Measurements from ENCODE around the gene CA12. TPM values are rescaled to one million over a fixed set of nuclear protein-coding genes. Genes with fewer than 3 reads are reported as not detected.

Gene CA12
- total RNA-seq, 2 donors from 2014 or later = 1.2 to 2.1 TPM

DNA sequence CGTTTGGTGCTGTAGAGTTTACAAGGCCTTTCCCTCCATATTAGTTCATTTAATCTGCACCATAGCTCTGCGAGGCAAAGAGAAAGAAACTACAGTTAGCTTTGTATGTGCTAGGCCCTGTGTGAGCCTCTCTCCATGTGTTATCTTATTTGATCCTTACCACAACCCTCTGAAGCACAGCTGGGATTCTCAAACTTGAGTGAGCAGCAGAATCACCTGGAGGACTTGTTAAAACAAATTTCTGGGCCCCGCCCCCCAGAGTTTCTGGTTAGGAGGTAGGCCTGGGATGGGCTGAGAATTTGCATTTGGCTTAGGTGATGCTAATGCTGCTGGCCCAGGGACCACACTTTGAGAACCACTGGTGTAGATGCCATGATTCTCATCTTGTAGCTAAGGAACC is 12.3 kb downstream of the CA12 start:
- Mint-ChIP-seq H3K4me3 (no peak overlapping the region), H3K27ac (no peak overlapping the region)
- DNase-seq = peak; percentile 74

GRCh38 chr15:63368503-63368902 is 13.1 kb downstream of the CA12 start:
- Mint-ChIP-seq H3K4me3 (no peak overlapping the region), H3K9me3 (no peaks in the 10 kb centered on the region), H3K36me3 (ENCODE audit: low read depth) (no peaks in the 10 kb centered on the region), H3K4me1 (peaks cover 11% of the 10 kb centered on the region), H3K27me3 (ENCODE audit: insufficient read depth) (peaks cover 10% of the 10 kb centered on the region), H3K27ac (no peak overlapping the region)
- H3K4me1 ChIP-seq (ENCODE audit: control insufficient read depth, insufficient read depth, low read length) = no peaks in the 10 kb centered on the region
- no peaks in the 10 kb centered on the region for H3K9me3 ChIP-seq (ENCODE audit: control insufficient read depth, low read length)
- H3K9ac ChIP-seq (ENCODE audit: extremely low read depth, low read length, poor library complexity, severe bottlenecking) = no peak overlapping the region
- H3K4me3 ChIP-seq (ENCODE audit: low read length) = no peak overlapping the region
- H3K27me3 ChIP-seq (ENCODE audit: control insufficient read depth, insufficient read depth, low read length, poor library complexity, severe bottlenecking) = no peaks in the 10 kb centered on the region
- no peak for DNase-seq
- no peak overlapping the region for H3K27ac ChIP-seq (ENCODE audit: low read depth, low read length)
- TF ChIP-seq, protein P1, sequence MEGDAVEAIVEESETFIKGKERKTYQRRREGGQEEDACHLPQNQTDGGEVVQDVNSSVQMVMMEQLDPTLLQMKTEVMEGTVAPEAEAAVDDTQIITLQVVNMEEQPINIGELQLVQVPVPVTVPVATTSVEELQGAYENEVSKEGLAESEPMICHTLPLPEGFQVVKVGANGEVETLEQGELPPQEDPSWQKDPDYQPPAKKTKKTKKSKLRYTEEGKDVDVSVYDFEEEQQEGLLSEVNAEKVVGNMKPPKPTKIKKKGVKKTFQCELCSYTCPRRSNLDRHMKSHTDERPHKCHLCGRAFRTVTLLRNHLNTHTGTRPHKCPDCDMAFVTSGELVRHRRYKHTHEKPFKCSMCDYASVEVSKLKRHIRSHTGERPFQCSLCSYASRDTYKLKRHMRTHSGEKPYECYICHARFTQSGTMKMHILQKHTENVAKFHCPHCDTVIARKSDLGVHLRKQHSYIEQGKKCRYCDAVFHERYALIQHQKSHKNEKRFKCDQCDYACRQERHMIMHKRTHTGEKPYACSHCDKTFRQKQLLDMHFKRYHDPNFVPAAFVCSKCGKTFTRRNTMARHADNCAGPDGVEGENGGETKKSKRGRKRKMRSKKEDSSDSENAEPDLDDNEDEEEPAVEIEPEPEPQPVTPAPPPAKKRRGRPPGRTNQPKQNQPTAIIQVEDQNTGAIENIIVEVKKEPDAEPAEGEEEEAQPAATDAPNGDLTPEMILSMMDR (conservative IDR thresholded peaks at IDR 0.05) = no peak
- 95 to 96% methylated on average over 4 to 7 of the region's 7 CpGs for WGBS, 2 experiments (ENCODE audit: insufficient coverage in 1 of 2, insufficient read length in 1 of 2)
- no peaks in the 10 kb centered on the region for H3K36me3 ChIP-seq (ENCODE audit: control insufficient read depth, insufficient read depth, low read length)

More for the DNA sequence above, 12.3 kb downstream of the CA12 start:
- TF ChIP-seq, protein P1 (conservative IDR thresholded peaks at IDR 0.05) = no peak
- H3K36me3 Mint-ChIP-seq (ENCODE audit: low read depth) = no peaks in the 10 kb centered on the region
- H3K36me3 ChIP-seq (ENCODE audit: control insufficient read depth, insufficient read depth, low read length) = no peaks in the 10 kb centered on the region
- H3K9ac ChIP-seq (ENCODE audit: extremely low read depth, low read length, poor library complexity, severe bottlenecking) = no peak overlapping the region
- H3K4me1 Mint-ChIP-seq = peaks cover 11% of the 10 kb centered on the region
- H3K27ac ChIP-seq (ENCODE audit: low read depth, low read length) = no peak overlapping the region
- no peak overlapping the region for H3K4me3 ChIP-seq (ENCODE audit: low read length)
- no peaks in the 10 kb centered on the region for H3K9me3 Mint-ChIP-seq
- 89 to 100% methylated on average over 3 of the region's 3 CpGs for WGBS, 2 experiments (ENCODE audit: insufficient coverage in 1 of 2, insufficient read length in 1 of 2)
- no peaks in the 10 kb centered on the region for H3K27me3 ChIP-seq (ENCODE audit: control insufficient read depth, insufficient read depth, low read length, poor library complexity, severe bottlenecking)
- no peaks in the 10 kb centered on the region for H3K4me1 ChIP-seq (ENCODE audit: control insufficient read depth, insufficient read depth, low read length)
- no peaks in the 10 kb centered on the region for H3K9me3 ChIP-seq (ENCODE audit: control insufficient read depth, low read length)
- peaks cover 13% of the 10 kb centered on the region for H3K27me3 Mint-ChIP-seq (ENCODE audit: insufficient read depth)

DNA sequence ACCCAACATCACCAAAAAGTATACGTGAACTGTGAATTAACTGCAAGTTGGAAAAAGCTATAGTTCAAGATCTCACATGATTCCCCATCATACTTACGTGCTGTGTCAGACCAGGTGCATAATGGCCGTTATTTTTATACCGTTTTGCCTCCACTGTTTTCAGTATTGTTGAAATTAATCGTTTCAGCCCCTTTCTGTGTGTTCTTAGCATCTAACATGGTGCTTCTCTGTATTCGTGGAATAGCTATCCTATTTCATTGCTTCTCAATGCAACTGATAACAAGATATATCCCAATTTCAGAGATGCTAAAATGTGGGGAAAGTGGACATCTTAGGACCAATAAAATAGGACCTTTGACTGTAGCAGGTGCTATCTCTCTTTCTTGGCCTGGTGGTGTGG is 13.7 kb downstream of the CA12 start:
- Histone ChIP-seq H3K9ac (ENCODE audit: extremely low read depth, low read length, poor library complexity, severe bottlenecking) (no peak overlapping the region), H3K4me1 (ENCODE audit: control insufficient read depth, insufficient read depth, low read length) (no peaks in the 10 kb centered on the region), H3K36me3 (ENCODE audit: control insufficient read depth, insufficient read depth, low read length) (no peaks in the 10 kb centered on the region), H3K4me3 (ENCODE audit: low read length) (no peak overlapping the region), H3K9me3 (ENCODE audit: control insufficient read depth, low read length) (no peaks in the 10 kb centered on the region), H3K27me3 (ENCODE audit: control insufficient read depth, insufficient read depth, low read length, poor library complexity, severe bottlenecking) (no peaks in the 10 kb centered on the region), H3K27ac (ENCODE audit: low read depth, low read length) (no peak overlapping the region)
- Mint-ChIP-seq H3K9me3 (no peaks in the 10 kb centered on the region), H3K4me1 (peaks cover 17% of the 10 kb centered on the region), H3K27ac (no peak overlapping the region), H3K27me3 (ENCODE audit: insufficient read depth) (peaks cover 10% of the 10 kb centered on the region), H3K4me3 (no peak overlapping the region), H3K36me3 (ENCODE audit: low read depth) (no peaks in the 10 kb centered on the region)
- TF ChIP-seq, protein P1 (conservative IDR thresholded peaks at IDR 0.05) = no peak
- DNase-seq = no peak
- 93 to 99% methylated on average over 5 to 6 of the region's 6 CpGs for WGBS, 2 experiments (ENCODE audit: insufficient coverage in 1 of 2, insufficient read length in 1 of 2)

Data from endodermal cell (in vitro differentiated cells).